ENCODE results near the gene ASIC4.

The ASIC4 gene

DNA sequence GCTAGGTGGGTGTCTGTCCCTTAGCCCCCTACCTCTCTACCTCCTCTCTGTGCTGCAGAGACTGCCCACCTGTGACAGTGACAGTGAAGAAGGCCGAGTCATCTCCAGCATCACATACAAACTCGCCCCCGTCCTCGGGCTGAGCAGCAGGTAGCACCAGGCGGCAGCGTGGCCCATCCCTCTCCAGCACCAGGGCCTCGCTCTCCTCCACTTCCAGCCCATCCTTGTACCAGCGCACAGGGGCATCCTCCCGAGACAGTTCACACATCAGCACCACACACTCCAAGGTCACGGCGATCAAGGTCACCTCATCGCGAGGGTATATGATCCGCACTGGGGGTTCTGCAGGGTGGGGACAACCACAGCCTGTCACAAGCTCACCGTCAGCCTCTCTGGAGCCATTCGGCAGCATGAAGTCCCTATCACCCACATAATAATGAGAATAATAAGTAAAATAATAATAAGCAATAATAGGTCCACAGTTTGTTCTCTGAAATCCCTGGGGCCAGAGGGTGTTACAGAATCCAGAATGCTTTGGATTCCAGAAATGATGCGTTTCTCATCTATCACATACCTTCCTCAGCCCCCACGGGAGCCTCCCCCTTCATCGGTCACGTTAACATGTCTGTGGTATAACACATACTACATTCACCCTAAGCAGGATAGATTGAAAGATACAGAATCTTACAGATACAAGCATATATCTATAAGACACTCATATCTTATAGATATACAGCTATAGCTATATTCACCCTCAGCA, 45.1 kb downstream of the ASIC4 start:
- DNase-seq (ENCODE audit: low read depth, low spot score) = no peak
- no peak overlapping the region for H3K4me3 ChIP-seq (ENCODE audit: low read length)

DNA sequence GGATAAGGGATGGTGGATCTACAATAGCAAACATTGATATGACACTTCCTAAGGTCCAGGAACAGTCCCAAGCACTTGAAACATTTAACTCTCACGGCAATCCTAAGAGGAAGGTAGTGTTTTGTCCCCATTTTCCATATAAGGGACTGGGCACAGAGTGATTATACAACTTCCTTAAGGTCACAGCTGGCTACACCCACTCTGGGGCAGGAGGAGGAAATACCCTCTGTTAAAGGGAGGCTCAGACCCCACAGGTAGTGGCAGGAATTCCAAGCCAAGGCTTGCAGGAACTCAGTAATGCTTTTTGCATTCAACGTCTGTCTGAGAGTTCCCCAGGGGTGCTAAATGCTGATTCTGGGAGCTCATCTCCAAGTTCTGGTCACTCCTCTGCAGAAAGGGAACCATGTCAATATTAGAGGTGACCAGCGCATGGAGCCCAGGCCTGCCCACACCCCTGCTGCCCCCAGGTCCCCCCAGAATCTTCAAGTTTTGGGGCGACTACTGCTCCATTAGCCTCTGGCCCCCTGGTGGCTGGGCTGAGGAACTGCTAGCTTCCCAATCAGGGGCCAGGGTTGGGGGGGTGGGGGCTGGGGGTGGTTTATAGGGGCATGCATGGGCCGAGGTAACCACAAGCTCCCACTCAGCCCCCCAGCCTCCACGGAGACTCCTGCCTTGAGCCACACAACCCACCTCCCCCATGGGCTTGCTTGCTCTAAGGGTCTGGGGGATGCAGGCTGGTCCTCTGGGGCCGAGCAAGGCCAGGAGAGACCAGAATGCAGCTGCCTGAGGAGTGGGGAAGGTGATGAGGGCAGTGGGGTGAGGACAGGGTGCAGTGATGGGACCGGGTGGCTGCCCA, 46.0 kb downstream of the ASIC4 start:
- no peak overlapping the region for H3K4me3 ChIP-seq (ENCODE audit: low read length)

DNA sequence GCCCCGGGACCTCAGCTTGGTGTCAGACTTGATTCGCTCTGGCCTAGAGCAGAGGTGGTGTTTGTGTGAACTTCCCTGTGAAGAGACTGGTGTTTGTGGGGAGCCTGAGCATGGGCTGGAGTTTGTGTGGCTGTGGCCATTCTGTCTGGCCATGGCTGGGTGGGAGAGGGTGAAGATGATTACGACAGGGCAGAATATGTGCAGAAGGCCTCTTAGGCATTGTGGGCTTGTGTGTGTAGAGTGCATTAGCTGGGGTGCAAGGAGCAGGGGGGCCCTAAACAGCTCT, 46.6 kb downstream of the ASIC4 start:
- no peak overlapping the region for H3K4me3 ChIP-seq (ENCODE audit: low read length)
- DNase-seq (ENCODE audit: low read depth, low spot score) = no peak

More for the DNA sequence above, 46.0 kb downstream of the ASIC4 start:
- DNase-seq (ENCODE audit: low read depth, low spot score) = no peak

DNA sequence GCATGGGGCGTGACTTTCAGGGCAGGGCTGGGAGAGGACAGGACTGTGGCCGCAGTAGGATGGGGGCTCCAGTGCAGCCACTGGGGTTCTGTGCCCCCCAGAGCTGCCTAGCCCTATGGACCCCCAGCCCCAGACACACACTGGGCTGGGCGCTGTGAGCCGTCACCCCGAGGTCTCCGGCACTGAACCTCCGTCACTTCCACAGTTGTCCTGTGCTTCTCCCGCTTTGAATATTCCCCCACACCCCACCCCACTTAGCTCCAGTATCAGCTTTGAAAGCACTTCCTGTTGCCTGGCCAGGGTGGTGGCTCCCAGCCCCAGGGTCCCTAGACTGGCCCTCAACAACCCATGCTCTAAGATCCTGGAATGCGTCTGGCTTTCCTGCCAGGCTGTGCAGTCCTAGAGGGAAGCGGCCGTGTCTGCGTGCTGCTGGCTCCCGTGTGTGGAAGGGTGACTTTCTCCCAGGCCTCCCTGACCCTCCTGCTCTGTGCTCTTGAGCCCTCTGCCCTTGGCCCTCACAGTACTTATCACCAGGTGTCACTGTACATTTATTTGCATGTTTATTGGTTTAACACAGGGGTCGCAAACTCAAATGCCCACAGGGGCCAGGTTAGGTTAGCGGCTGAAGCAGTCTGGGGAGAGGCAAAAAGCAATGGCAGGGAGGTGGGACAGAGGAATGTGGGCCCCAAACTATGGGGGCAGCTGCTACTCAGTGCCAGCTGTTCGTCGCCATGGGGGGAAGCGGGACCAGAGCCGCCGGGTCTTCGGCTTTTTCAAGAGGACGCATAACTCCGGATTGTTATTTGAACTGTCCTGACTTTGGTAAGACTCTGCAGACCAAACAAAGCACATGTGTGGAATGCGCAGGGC, 47.1 kb downstream of the ASIC4 start:
- H3K4me3 ChIP-seq (ENCODE audit: low read length) = no peak overlapping the region
- DNase-seq (ENCODE audit: low read depth, low spot score) = no peak

DNA sequence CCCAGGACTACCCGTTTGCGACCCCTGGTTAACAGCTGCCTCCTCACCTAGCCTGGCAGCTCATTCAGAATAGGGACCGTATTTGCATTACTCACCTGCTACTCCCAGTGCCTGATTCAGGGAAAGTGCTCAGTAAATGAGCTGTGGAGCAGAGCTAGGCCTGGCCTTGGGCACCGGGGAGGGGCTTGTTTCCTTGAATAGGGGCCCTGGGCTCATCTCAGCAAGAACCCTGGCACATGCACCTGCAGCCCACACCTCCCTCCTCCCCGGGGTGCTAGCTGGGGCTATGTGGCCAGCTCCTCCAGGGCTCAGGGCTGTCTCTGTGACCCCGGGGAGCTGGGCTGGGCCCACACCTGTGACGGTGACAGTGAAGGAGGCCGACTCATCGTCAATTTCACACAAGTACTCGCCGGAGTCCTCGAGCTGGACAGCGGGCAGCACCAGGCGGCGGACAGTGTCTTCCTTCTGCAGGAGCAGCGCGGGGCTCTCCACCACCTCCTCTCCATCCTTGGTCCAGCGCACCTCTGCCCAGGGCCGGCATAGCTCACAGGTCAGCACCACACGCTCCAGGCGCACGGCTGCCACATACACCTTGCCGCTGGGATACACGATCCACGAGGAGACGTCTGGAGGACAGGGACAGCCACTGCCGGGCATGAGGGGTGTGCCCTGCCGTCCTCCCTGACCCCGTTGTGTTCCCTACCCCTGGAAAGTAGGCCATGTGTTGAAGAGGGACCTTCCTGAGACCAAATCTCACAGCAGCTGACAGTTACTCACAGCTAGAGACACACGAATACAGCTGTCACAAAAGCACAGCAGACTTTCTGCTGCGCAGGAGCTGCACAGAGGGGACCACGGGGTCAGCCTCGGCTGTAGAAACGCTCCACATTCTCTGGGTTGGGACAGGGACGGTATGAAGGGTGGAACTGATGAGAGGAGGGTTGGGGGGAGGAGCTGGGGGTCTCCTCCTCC, 48.1 kb downstream of the ASIC4 start:
- no peak overlapping the region for H3K4me3 ChIP-seq (ENCODE audit: low read length)
- DNase-seq (ENCODE audit: low read depth, low spot score) = no peak

DNA sequence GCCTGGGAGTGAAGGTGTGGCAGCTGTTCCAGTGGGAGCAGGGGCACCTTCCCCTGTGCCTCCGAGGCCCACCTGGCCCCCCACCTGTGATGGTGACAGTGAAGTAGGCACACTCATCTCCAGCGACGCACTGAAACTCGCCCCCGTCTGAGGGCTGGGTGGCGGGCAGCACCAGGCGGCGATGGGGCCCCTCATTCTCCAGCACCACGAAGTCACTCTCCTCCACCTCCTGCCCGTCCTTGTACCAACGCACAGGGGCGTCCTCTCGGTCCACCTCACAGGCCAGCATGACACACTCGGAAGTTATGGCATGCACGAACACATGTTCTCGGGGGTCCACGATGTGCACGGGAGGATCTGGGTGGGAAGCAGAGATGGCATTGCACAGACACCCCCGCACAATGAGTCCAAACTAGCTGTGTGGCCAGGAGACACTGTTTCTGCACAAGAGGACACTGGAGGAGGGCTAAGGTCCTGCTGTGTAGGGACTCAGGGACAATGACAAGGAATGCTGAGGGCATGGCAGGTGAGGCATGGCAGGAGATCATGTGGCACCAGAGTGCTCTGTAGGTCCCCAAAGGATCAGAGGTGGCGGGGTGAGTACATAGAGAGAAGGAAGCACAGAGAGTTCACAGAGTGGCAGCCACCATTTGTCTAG, 49.1 kb downstream of the ASIC4 start:
- H3K4me3 ChIP-seq (ENCODE audit: low read length) = no peak overlapping the region
- no peak for DNase-seq (ENCODE audit: low read depth, low spot score)

DNA sequence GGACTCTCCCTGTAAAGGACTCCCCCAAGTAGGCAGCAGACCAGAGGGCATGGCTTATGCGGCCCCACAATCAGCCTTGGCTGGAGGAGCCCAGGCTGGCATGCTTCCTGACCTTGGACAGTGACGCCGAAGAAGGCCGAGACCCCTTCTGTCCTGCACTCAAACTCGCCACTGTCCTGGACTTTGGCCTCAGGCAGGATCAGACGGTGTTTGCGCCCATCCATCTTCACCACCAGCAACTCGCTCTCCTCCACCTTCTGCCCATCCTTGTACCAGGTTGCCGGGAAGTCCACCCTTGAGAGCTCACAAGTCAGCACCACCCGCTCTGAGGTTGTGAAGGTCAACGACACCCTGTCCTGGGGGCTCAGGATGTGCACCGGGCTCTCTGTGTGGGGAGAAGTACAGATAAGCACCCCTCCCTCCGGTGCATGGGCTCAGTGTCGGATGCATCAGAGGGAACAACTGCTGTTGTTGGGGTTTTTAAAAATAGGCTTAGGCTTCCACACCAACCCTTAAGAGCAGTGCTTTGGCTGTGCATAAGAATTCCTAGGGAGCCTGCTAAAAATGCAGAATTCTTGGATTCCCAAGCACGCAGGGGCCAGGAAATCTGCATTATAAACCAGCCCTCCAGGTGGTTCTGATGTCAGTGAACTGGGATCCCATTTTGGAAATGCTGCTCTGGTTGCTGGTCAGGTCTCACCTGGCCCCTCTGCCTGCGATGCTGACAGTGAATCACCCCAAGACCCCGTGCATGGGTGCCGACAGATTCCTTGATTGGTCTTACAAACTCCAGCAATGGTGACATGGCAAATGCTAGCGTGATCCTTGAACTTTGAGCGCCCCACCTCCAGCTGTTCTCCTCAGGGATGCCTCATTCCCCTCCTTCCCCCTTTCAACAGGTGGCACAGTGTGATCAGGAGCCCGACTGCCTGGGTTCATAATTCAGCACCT, 51.1 kb downstream of the ASIC4 start:
- DNase-seq (ENCODE audit: low read depth, low spot score) = no peak
- no peak overlapping the region for H3K4me3 ChIP-seq (ENCODE audit: low read length)

DNA sequence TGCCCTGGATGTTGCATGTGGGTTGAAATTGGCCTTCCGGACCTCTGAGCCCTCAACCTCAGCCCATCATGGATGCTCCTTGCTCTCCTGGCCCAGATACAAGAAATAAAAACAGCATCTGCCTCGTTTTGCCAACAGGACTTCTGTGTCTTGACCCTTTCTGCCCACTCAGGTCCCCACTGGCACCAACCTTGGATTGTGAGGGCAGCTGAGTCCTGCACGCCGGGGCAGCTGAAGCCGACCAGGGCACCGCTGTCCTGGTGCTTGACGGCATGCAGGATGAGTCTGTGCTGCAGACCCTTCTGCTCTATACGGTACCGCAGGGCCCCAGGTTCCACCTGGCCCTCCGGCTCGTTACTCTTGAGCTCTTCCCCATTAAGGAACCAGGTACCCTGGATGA, 52.4 kb downstream of the ASIC4 start:
- H3K4me3 ChIP-seq (ENCODE audit: low read length) = no peak overlapping the region
- no peak for DNase-seq (ENCODE audit: low read depth, low spot score)

DNA sequence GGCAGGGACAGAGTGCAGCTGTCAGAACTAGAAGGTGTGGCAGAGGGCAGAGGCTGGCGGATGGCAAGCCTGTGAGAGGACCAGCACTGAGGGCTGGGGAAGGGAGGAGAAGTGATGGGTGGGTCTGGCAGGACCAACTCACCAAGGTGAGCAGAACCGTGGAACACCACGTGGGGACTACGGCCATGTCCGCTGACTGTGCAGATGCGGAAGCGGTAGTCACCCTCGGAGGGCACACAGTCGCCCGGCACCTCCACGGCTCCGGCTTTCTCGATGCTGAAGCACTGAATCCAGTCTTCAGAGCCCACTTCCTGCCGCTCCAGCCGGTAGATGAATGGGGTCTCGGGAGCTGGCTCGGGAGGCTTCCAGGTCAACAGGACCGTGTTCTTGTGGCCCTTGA, 52.8 kb downstream of the ASIC4 start:
- no peak overlapping the region for H3K4me3 ChIP-seq (ENCODE audit: low read length)
- DNase-seq (ENCODE audit: low read depth, low spot score) = no peak

DNA sequence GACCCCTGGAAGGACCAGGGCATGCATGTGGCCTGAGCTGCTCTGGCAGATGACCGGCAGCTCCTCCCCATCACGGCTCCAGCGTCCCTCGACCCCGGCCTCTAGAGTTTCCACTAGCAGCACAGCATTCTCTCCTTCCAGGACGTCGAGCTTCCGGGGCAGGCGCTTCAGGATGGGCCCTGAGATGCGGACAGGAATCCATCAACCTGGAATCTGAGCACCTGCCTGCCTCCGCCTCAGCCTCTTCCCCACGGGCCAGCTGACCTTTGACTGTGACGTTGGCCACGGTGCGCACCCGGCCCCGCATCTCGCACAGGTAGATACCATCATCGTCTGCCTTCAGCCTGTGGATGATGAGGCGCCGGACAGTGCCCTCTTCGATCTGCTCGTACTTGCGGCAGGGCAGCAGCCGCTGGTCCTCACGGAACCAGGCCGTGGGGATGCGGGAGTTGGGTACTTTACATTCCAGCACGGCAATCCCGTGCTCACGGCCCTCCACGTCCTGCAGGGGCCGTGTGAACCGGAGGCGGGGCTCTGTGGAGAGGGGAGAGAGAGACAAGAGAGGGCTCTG, 53.6 kb downstream of the ASIC4 start:
- no peak for DNase-seq (ENCODE audit: low read depth, low spot score)
- H3K4me3 ChIP-seq (ENCODE audit: low read length) = no peak overlapping the region

DNA sequence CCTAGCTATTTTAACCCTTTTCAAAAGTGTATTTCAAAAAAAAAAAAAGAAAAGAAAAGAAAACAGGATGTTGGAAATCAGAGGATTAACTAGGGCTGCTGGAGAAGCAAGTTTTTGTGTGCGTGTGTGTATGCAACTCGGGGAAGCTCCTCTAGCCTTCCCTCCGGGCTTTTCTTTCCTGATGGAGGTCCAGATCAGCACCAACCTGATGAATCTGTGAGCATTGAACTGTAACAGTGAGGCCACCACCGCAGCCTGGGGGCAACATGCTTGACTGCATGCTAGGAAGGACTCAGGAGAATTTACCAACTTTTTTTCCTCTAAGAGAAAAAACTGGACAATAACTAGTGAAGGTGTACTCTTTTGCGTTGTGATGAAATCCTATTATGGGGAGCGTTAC, 54.8 kb downstream of the ASIC4 start:
- H3K4me3 ChIP-seq (ENCODE audit: low read length) = no peak overlapping the region
- no peak for DNase-seq (ENCODE audit: low read depth, low spot score)

DNA sequence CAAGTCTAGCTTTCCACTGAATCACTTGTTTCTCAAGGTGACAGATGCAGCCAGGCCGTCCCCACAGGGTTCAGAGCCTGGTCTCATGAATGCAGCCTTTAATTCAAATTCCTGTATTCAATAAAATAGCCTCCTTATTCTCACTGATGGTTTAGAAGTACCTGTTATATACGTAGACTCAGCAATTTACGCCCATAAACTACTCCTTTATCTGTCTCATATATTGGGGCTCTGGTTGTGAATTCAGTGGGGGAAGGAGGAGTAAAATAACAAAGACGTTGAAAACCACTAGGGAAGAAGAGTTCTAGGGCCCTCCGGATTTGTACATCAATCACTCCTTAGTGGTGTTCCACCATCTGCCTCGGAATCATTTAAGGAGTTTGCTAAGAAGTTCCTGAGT, 55.4 kb downstream of the ASIC4 start:
- H3K4me3 ChIP-seq (ENCODE audit: low read length) = no peak overlapping the region

DNA sequence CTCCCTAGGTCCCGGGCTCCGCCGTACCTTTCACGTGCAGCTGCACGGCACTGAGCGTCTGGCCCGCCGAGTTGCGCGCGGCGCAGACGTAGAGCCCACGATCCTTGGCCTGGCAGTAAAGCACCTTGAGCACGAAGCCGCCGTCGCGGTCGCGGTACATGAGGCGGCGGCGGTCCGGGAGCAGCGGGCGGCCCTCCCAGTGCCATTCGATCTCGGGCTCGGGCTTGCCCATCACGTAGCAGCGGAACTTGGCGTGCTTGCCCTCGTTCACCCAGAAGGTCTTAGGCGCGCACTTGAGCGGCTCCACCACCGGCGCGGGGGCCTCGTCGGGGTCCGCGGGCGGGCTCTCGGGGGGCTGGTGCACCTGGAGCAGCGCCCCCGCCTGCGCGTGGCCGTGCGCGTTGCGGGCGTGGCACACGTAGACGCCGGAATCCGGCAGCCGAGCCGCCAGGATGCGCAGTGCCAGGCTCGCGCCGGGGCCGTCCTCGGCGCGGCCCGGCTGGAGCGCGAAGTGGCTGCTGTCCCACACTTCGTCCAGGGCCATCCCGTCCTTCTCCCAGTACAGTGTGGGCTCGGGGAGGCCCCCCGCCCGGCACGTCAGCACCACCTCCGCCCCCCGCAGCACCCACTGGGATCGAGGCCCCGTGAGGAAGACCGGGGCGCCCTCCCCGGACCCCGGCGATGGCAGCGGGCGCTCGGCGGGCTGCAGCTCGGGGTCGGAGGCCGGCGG, 56.1 kb downstream of the ASIC4 start:
- H3K4me3 ChIP-seq (ENCODE audit: low read length) = no peak overlapping the region
- DNase-seq (ENCODE audit: low read depth, low spot score) = no peak

More for the DNA sequence above, 55.4 kb downstream of the ASIC4 start:
- DNase-seq (ENCODE audit: low read depth, low spot score) = no peak

DNA sequence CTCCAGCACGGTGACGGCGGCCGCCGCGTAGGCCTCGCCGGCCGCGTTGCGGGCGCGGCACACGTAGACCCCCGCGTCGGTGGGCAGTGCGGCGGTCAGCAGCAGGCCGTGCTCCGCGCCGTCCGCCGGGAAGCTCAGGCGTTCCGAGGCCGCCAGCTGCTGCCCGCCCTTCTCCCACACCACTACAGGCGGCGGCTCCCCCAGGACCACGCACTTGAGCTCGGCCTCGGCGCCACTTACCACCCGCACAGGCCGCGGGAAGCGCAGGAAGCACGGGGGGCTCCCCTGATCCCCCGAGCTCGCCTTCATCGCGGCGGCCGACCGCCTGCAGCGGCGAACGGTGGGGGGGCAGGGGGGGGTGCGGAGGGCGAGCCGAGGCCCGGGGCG, 56.6 kb downstream of the ASIC4 start:
- no peak overlapping the region for H3K4me3 ChIP-seq (ENCODE audit: low read length)
- DNase-seq (ENCODE audit: low read depth, low spot score) = no peak

DNA sequence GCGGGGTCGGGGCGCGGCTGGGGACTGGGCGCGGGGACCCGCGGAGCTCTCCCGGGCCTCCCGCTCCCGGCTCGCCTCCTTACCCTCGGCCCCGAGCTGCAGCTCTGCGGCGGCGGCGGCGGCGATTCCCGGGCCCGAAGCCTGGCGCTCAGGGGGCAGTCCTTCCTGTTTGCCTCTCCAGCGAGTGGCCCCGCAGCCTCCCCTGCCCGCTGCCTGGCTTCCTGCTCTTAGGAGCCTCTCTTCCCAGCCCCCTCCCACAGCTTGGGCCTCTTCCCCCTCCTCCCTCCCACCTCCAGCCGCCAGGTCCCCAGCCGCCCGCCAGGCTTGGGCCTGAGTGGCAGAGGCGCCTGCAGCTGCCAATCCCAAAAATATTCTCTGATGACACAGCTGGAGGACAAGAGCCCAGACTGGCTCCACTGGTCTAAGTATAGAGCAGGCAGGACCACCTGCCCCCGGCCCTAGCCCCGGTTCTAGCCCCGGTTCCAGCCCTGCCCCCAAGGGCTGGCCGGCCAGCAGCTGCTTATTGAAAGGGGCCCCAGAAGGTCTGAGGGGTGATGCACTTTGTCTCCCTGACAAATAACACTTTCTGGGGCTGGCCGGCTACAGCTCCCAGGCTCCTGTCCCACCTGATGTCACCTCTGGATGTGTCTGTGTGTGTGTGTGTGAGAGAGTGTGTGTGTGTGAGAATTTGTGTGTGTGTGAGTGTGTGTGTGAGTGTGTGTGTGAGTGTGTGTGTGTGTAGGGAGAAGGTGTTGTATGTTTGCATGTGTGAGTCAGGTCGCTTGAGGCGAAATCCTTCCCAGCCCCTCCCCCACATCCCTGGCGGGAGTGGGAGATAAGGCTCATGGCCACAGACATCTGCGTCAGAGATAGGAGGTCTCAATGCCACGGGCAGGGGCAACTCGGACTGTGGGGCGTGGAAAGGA, 57.3 kb downstream of the ASIC4 start, which contains the start of gene OBSL1:
Gene OBSL1, minus strand, starts transcription at position 229 of the 926 bp plus-strand sequence. CDS start 307 bp downstream, outside the sequence.
- H3K4me3 ChIP-seq (ENCODE audit: low read length) = no peak within 1 kb of the TSS
- DNase-seq (ENCODE audit: low read depth, low spot score) = no peak

All from Jurkat, Clone E6-1 (cell line).